GM18870 (cell line): ENCODE data around the gene WHAMM.
"Not testable (repeated sequence)": the region's sequence is repeated elsewhere in the genome, so short reads cannot be mapped to it uniquely, and the experiment has no call there.

Source experiments
- ATAC-seq: cut with Tn5 transposase; IDR thresholded peaks from one replicate; pipeline ENCODE4 v1.9.1; 2021; ENCODE audit warnings: moderate library complexity; ENCODE audit not compliant: unreplicated experiment

The WHAMM gene

DNA sequence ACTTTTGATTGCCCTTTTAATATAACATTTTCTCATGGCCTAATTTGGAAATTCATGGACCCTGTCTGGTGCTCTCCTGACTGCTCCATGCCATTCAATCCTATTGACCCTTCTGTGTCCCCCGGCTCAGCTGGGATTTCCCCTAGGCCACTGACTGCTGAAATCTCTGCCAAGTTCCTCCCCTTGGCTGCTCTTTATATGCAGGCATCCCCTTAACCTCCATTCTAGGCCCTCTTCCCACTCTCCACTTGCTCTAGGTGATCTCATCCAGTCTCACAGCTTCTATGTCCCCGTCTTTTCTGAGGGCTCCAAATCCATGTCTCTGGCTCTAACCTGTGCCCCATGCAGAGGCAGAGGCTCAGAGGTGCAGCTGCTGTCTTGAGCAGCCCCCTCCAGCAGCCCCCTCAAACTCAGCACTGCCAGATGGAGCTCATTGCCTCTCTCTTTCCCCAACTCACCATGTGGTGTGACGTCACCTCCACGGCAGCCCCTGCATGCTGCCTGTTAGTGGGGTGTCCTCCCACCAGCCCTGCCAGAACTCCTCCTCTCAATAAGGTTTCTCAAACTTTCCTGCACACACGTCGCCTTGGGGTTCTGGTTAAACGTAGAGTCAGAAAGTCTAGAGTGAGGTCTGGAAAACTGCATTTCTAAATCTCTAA is 10.1 kb upstream of the WHAMM start:
- ATAC-seq = no peak

DNA sequence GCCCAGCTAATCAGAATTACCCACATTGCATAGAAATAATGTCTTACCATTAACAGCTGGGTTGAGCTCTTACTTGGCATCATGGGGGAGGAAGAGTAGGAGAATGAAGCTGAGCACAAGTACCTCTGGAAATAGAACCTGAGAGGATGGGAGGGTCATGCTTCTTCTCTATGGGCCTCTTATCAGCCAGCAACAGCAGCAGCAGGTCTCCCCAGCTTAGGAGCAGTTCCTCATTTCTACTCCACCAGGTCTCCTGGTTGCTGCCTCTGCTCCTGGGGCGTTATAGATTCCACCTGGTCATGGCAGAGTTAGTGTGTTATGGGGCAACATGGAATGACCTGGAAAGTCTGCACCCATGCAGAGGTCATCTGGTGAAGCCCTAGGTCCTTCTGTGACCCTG is 6.9 kb upstream of the WHAMM start:
- no peak for ATAC-seq

DNA sequence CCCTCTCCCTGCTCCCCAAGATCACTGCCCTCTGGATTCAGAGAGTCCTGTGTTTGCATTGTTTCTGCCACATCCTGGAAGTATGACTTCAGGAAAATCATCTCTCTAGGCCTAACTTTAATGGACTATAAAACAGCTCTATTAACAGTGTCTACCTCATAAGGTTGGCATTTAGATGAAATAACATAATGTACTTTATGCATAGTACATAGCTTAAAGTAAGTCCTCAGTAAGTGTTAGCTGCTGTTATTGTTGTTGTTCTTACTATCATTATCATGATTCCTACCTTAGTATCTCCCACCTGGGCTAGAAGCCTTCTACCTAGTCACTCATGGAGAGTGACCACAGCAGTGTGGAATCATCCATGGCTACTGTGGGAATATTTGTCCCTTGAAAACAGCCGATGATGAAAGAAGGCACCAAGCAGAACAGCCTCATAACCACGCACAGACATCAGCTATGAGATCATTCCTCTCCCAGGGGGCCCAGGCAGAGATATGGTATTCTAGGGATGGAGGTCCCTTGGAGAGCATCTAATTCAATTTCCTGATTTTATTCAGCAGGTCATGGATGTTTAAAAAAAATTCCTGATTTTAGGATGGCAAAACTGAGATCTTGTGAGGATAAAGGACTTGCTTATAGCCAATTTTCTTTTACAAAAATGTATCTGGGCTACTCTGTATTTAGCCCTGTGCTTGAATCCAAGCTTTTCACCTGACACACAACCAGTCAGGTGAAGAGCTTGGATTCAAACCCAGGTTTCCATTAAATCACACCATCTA is 5.4 kb upstream of the WHAMM start:
- no peak for ATAC-seq

GRCh38 chr15:82804575-82804949 is 4.9 kb upstream of the WHAMM start:
- no peak for ATAC-seq

GRCh38 chr15:82805994-82806406 is 3.4 kb upstream of the WHAMM start, which contains the start of gene FSD2:
Gene FSD2 (minus strand): TSS chr15:82806069. CDS start chr15:82787390, 18,679 bp downstream.
- peak; percentile 66 for ATAC-seq

DNA sequence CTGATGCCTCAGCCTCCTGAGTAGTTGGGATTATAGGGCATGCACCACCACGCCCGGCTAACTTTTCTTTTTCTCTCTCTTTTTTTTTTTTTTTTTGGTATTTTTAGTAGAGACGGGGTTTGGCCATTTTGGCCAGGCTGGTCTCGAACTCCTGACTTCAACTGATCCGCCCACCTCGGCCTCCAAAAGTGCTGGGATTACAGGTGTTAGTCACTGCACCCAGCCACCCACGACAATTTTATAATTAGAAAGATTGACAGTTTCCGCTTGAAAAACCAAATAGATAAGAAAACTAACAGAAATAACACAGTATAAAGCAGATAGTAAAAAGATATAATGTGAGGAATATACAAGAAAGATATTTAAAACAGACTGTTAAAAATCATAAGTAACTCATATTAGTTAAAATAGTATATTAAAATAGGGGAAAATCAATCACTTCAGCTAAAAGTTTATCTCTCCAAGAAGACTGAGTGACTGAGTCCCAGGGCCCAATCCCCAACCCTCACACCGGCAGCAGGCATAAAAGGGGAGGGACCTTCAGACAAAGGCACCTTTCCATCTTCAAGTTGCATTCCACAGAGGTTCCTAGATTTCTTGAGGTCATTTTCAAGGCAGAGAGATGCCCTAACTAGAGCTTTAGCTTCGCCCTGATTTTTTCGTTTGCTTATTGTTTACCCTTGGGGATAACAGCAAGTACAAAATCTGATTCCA is 1.4 kb upstream of the WHAMM start:
- ATAC-seq = no peak

DNA sequence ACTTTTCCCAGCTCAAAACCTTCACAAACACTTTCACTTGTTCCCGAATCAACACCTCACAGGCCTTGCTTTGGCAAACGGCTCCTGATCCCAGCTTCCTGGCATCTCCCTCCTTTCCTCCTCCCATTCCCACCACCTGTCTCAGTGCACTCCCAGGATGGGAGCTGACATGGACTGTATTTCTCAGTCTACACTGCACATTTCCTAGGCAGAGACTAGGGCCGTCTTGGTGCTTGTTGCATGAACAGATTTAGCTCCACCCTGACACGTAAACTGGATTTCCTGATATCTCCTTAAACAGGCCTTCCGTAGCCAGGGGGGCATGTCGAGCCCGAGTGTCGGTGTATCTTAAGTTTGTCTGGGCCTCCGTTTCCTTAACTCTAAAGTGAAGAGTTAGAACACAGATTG is 790 bp upstream of the WHAMM start:
- ATAC-seq = no peak

DNA sequence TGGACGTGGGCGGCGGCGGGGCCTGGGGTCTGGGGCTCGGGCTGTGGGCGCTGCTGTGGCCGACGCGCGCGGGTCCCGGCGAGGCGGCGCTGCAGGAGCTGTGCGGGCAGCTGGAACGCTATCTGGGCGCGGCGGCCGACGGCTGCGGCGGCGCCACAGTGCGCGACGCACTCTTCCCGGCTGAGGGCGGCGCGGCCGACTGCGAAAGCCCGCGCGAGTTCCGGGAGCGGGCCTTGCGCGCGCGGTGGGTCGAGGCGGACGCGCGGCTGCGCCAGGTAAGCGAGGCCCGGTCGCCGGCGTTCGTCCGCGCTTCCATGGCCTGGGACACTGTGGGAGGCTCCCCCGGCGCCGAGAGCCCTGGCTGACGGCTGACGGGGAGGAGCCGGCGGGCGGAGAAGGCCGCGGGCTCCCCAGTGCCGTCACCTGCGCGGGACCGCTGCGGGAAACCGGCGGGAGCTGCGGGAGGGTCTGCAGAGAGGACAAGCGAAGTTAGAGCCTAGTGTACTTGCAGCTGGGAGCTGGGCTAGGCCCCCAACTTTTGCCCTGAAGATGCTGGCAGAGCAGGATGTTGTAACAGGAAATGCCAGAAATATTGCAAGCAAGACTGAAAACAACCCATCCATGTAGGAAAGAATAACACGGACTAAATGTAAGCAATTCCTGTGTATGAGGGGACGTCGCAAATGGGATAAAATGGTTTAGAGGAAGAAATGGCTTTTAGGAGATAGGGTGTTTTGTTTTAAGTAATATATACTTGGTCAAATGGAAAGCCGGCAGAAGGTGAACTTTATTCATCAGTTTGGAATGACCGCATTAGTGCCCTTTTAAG is 847 bp downstream of the WHAMM start:
- no peak for ATAC-seq

DNA sequence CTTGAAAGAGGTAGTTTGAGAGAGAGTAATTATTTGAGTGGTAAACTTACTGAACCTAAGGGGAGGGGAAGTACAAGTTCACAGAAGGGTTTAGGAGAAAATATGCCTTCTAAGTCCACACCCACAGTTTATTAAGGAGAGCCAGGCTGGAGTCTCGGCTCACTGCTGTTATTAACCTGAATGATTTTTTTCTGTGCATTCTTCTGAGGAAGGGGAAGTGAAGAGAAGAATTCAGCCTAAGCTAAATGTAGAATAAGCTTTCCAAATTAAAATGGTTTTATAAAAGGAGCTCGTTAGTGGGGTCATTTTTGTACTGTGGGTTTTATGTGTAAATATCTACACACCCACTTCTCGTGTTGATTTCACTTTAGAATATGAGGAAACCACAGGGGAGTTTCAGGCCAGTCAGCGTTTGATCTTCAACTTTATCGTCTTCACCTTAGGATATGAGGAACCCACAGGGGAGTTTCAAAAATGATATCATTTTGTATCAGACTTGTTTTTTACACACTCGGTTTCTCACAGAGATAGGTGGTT is 1.5 kb downstream of the WHAMM start:
- no peak for ATAC-seq

GRCh38 chr15:82812994-82813393 is 3.6 kb downstream of the WHAMM start:
- ATAC-seq = no peak

GRCh38 chr15:82820128-82820527 is 10.7 kb downstream of the WHAMM start:
- ATAC-seq = no peak

GRCh38 chr15:82821396-82821795 is 12.0 kb downstream of the WHAMM start:
- not testable (repeated sequence) for ATAC-seq

- ATAC-seq = not testable (repeated sequence)
These were observed 12.4 kb downstream of the WHAMM start for GRCh38 chr15:82821851-82822250.

GRCh38 chr15:82823049-82823448 is 13.6 kb downstream of the WHAMM start:
- ATAC-seq = no peak

GRCh38 chr15:82828075-82828474 is 18.6 kb downstream of the WHAMM start:
- no peak for ATAC-seq

DNA sequence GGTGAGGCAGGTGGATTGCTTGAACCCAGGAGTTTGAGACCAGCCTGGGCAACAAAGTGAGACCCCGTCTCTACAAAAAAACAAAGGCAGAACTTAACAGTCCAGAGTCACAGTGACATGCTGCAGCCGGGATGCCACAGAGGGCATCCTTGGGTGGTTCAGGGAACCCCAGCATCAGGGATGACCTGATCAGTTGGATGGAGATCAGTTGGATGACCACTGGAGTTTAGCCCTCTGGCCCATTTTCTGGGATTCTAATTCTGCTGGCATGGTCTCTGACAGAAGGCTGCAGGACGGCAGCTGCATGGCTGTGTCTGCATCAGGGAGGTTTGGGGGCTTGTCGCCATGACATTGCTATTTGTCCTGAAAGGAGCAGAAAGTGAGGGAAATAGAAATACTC is 19.8 kb downstream of the WHAMM start:
- no peak for ATAC-seq

GRCh38 chr15:82830427-82831173 is 21.2 kb downstream of the WHAMM start:
- no peak for ATAC-seq

DNA sequence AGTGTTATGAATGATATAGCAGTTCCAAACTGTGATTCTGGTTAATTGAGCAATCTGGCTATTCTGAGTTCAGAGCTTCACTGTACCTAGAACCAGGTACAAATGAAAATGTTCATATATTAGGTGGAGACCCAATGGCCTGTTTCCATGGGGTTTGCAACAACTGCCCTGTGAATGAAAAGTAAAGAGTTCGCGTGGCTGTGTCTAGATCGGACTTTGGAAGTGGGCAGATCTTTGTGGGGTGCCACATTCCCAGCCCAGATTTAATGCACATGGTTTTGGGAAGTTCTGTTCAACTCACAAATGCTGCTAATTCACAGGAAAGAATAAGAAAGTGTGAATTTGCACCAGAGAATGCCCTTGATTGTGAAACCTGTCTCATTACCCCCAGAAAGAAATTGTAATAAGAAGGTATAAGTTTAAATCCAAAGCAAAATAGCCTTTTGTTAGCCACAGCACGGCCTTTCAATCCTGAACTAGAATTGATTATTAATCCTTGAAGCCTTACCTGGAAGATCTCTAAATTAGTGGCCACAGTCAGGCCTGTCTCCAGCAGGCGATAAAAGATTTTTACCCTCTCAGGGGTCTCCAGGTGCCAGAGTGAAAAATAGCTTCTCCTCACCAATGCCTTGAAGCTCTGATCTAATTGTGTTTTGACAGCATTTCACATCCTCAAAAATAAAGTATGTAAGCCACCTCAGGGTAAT is 22.6 kb downstream of the WHAMM start:
- ATAC-seq = no peak

- ATAC-seq = peak; percentile 91
These were observed 23.4 kb downstream of the WHAMM start for GRCh38 chr15:82832601-82833361.
